ENCODE data around the gene ARHGAP10.

ARHGAP10 gene

GRCh38 chr4:148112231-148112982 lies 380.5 kb downstream of the ARHGAP10 start:
- no peak for DNase-seq

- no peak for DNase-seq
Measured at GRCh38 chr4:148114436-148114835, 382.5 kb downstream of the ARHGAP10 start.

DNA sequence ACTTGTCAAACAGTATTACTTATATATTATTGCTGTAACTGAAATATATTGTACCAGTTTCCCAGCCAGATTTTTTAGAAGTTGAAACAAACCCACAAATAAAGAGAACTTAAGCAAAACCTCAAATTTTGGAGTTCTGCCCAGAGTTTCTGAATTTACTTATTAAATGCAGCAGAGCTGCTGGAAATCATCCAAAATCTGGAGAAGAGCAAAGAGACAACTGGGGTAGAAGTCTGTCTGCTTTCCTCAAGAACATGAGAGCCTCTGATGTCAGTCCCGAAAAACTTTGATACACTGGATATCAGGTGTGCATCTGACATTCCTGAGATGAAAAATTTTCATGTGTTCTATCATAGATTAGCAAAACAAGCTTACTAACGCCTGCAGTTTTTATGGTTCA lies 384.4 kb downstream of the ARHGAP10 start:
- DNase-seq: no peak

GRCh38 chr4:148116969-148117368 lies 385.1 kb downstream of the ARHGAP10 start:
- no peak for DNase-seq

- DNase-seq: no peak
Measured at GRCh38 chr4:148118179-148118578, 386.3 kb downstream of the ARHGAP10 start.

DNA sequence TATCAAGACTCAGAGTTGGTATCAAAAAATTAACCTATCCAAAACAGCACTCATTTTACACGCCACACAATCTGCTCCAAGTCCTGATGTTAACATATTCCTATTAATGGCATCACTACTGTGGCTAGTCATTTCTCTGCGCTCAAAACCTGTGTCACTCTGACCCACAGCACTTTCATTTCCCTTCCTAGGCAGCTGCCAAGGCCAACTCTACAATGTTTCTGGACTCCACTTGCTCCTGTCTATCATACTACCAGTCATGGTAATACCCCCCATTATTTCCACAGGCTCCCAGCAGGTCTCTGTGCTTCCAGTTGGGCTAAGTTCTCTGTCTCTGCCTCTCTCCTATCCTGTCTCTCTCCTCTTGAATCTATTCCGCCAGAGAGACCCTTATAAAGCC lies 386.7 kb downstream of the ARHGAP10 start:
- DNase-seq: no peak

DNA sequence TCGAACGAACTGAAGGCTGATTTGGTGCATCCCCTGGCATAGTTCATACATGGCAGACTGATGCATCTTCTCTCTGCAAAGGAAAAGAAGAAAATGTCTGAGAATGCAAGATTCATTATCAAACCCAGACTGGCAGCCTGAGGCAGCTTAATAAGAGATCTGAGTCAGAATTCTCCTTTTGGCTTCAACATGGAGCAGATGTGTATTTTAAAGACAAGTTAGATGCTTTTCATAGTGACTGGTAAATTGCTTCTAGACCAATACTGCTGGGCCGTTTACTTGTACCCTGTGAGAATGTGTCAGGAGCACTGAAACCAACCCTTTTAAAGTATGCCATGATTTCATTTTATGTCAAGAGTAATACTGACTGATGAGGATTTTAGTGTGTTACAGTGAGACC lies 388.3 kb downstream of the ARHGAP10 start:
- DNase-seq: no peak
